Panc1 (cell line): ENCODE results near the gene PIGL. TPM values are rescaled to one million over a fixed set of nuclear protein-coding genes. Genes with fewer than 3 reads are reported as not detected.

ENCODE experiments used
- ATAC-seq: fragments of 200-7000 bp; cut with Tn5 transposase; 2 replicates; pipeline ENCODE4 v1.9.1; 2020; ENCODE audit warnings: mild to moderate bottlenecking, moderate library complexity
- BruUV-seq: library from RNA; stranded (reverse); fragments of 400-500 nt; replicated peaks from 2 replicates; lab custom pipeline; 2021; lab: Mats Ljungman, UMichigan
- CTCF ChIA-PET: fragments of 300-600 bp; sonication (Branson Sonifier 250); formaldehyde crosslinking; loops from one replicate; lab custom pipeline; 2022; ENCODE audit warnings: antibody characterized with exemption; lab: Charles Lee
- POLR2A ChIA-PET: fragments of 300-600 bp; sonication (Branson Sonifier 250); formaldehyde crosslinking; loops from one replicate; lab custom pipeline; 2022; ENCODE audit warnings: antibody characterized with exemption; lab: Charles Lee
- DNase-seq: peaks from one replicate; pipeline ENCODE4 v3.0.0-alpha.2; 2010; ENCODE audit warnings: low read depth, low spot score
- H3K27ac ChIP-seq: 2 replicates; pipeline ENCODE4 v1.5.1; 2011; ENCODE audit warnings: mild to moderate bottlenecking, low read length, inconsistent platforms
- H3K27me3 ChIP-seq: fragments of 200-500 bp; sonication (Bioruptor generic); 2 replicates; pipeline ENCODE4 v1.6.0; 2014; ENCODE audit warnings: low read length, inconsistent platforms; ENCODE audit not compliant: control insufficient read depth, insufficient read depth
- H3K36me3 ChIP-seq: fragments of 200-500 bp; sonication (Bioruptor generic); 2 replicates; pipeline ENCODE4 v1.5.1; 2014; ENCODE audit warnings: inconsistent platforms, mild to moderate bottlenecking, low read length, moderate library complexity; ENCODE audit not compliant: control insufficient read depth, insufficient read depth
- H3K4me1 ChIP-seq: 2 replicates; pipeline ENCODE4 v1.5.1; 2011; ENCODE audit warnings: inconsistent platforms, mild to moderate bottlenecking, low read length, moderate library complexity; ENCODE audit not compliant: control insufficient read depth, insufficient read depth
- H3K4me3 ChIP-seq, 2 experiments: 2 replicates each; pipeline ENCODE4 v1.5.1; 2011 to 2012; ENCODE audit warnings: low read depth in 2 of 2, low read length in 2 of 2, mild to moderate bottlenecking in 2 of 2, inconsistent platforms in 1 of 2, moderate library complexity in 1 of 2
- H3K9me3 ChIP-seq: fragments of 200-500 bp; sonication (Bioruptor generic); 2 replicates; pipeline ENCODE4 v1.5.1; 2014; ENCODE audit warnings: low read depth, mild to moderate bottlenecking, inconsistent platforms, low read length, moderate library complexity; ENCODE audit not compliant: control insufficient read depth, insufficient read depth
- POLR2AphosphoS5 ChIP-seq: IDR thresholded peaks from 2 replicates; pipeline ENCODE4 v1.6.1; 2012; ENCODE audit warnings: mild to moderate bottlenecking, low read depth, low read length, moderate library complexity
- SIN3A ChIP-seq: IDR thresholded peaks from 2 replicates; pipeline ENCODE4 v1.6.1; 2012; ENCODE audit warnings: low read depth, mild to moderate bottlenecking, low read length, moderate library complexity, borderline replicate concordance; ENCODE audit not compliant: insufficient read depth
- TCF7L2 ChIP-seq: IDR thresholded peaks from 2 replicates; pipeline ENCODE4 v1.6.1; 2011; ENCODE audit warnings: mild to moderate bottlenecking, low read depth, low read length, inconsistent platforms
- in situ Hi-C: cut with HindIII; loops from 2 replicates; pipeline ENCODE4 v1.10.0; 2016; ENCODE audit warnings: low sequenced_read_pairs, low pct_unique_long_range_greater_than_20kb
- intact Hi-C: fragments of 100-400 bp; cut with micrococcal nuclease; formaldehyde crosslinking; loops from one replicate; pipeline ENCODE4 v1.10.0; 2022; ENCODE audit not compliant: unreplicated experiment
- total RNA-seq: library from RNA; stranded (reverse); gene quantifications from one replicate; pipeline ENCODE4 v1.2.1, GENCODE V29; 2021; ENCODE audit not compliant: unreplicated experiment
- TF ChIP-seq, protein P1 (sequence below), 2 experiments: IDR thresholded peaks; 2 replicates each; pipeline ENCODE4 v1.6.1; 2011 to 2012; ENCODE audit warnings: low read depth in 2 of 2, control low read depth in 1 of 2, low read length in 1 of 2, mild to moderate bottlenecking in 1 of 2, moderate library complexity in 1 of 2; ENCODE audit not compliant: insufficient read depth in 1 of 2
- TF ChIP-seq, protein P2 (sequence below): fragments of 450-650 bp; IDR thresholded peaks from 2 replicates; pipeline ENCODE4 v1.5.1; 2017; ENCODE audit warnings: mild to moderate bottlenecking

PIGL gene
- total RNA-seq, 1 experiment from 2014 or later: 14.8 TPM

- Histone ChIP-seq H3K36me3 (no peaks in the 10 kb centered on the region), H3K27me3 (no peaks in the 10 kb centered on the region), H3K27ac (no peak overlapping the region), H3K9me3 (no peaks in the 10 kb centered on the region), H3K4me1 (no peaks in the 10 kb centered on the region), H3K4me3 (no peak overlapping the region)
- DNase-seq (no peak), ATAC-seq (no peak)
- TF ChIP-seq, protein P1, sequence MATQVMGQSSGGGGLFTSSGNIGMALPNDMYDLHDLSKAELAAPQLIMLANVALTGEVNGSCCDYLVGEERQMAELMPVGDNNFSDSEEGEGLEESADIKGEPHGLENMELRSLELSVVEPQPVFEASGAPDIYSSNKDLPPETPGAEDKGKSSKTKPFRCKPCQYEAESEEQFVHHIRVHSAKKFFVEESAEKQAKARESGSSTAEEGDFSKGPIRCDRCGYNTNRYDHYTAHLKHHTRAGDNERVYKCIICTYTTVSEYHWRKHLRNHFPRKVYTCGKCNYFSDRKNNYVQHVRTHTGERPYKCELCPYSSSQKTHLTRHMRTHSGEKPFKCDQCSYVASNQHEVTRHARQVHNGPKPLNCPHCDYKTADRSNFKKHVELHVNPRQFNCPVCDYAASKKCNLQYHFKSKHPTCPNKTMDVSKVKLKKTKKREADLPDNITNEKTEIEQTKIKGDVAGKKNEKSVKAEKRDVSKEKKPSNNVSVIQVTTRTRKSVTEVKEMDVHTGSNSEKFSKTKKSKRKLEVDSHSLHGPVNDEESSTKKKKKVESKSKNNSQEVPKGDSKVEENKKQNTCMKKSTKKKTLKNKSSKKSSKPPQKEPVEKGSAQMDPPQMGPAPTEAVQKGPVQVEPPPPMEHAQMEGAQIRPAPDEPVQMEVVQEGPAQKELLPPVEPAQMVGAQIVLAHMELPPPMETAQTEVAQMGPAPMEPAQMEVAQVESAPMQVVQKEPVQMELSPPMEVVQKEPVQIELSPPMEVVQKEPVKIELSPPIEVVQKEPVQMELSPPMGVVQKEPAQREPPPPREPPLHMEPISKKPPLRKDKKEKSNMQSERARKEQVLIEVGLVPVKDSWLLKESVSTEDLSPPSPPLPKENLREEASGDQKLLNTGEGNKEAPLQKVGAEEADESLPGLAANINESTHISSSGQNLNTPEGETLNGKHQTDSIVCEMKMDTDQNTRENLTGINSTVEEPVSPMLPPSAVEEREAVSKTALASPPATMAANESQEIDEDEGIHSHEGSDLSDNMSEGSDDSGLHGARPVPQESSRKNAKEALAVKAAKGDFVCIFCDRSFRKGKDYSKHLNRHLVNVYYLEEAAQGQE (IDR thresholded peaks at IDR 0.05; ENCODE audit: insufficient read depth in 1 of 2, low read depth in 2 of 2, low read length in 1 of 2): no peak
- TF ChIP-seq TCF7L2 (no peak), POLR2AphosphoS5 (no peak), SIN3A (no peak)
- TF ChIP-seq, protein P2, sequence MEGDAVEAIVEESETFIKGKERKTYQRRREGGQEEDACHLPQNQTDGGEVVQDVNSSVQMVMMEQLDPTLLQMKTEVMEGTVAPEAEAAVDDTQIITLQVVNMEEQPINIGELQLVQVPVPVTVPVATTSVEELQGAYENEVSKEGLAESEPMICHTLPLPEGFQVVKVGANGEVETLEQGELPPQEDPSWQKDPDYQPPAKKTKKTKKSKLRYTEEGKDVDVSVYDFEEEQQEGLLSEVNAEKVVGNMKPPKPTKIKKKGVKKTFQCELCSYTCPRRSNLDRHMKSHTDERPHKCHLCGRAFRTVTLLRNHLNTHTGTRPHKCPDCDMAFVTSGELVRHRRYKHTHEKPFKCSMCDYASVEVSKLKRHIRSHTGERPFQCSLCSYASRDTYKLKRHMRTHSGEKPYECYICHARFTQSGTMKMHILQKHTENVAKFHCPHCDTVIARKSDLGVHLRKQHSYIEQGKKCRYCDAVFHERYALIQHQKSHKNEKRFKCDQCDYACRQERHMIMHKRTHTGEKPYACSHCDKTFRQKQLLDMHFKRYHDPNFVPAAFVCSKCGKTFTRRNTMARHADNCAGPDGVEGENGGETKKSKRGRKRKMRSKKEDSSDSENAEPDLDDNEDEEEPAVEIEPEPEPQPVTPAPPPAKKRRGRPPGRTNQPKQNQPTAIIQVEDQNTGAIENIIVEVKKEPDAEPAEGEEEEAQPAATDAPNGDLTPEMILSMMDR: no peak
- ChIA-PET CTCF (no interaction called here), POLR2A (interaction anchor here (0.6 kb wide), 1 partner anchor 22 kb away, joined by 3 read pairs; no protein-coding TSS in a partner anchor)
- intact Hi-C loops: no loop called here
- no TSS peak for BruUV-seq
- in situ Hi-C loops: no loop called here
Observed at GRCh38 chr17:16313139-16314090, 96.4 kb downstream of the PIGL start.

- in situ Hi-C loops: no loop called here
- CTCF ChIA-PET: interaction anchor here (0.5 kb wide), 1 partner anchor 95 kb away, joined by 3 read pairs; no protein-coding TSS in a partner anchor
Observed at GRCh38 chr17:16314189-16314588, 97.2 kb downstream of the PIGL start.

More at GRCh38 chr17:16314189-16314588, 97.2 kb downstream of the PIGL start:
- Histone ChIP-seq H3K36me3 (no peaks in the 10 kb centered on the region), H3K27ac (no peak overlapping the region), H3K4me1 (no peaks in the 10 kb centered on the region), H3K27me3 (no peaks in the 10 kb centered on the region), H3K4me3 (no peak overlapping the region), H3K9me3 (no peaks in the 10 kb centered on the region)
- BruUV-seq: no TSS peak
- TF ChIP-seq TCF7L2 (no peak), POLR2AphosphoS5 (no peak), SIN3A (no peak)
- TF ChIP-seq, protein P1 (IDR thresholded peaks at IDR 0.05; ENCODE audit: insufficient read depth in 1 of 2, low read depth in 2 of 2, low read length in 1 of 2): no peak
- TF ChIP-seq, protein P2: no peak
- intact Hi-C loops: no loop called here
- POLR2A ChIA-PET: no interaction called here
- ATAC-seq: no peak
- DNase-seq: no peak
